ENCODE measurements around the gene RAB30. TPM values are rescaled to one million over a fixed set of nuclear protein-coding genes. Genes with fewer than 3 reads are reported as not detected.

Gene RAB30
- total RNA-seq, 1 experiment from 2014 or later = 6.2 TPM

GRCh38 chr11:83002053-83002452 is 69.6 kb downstream of the RAB30 start:
- Histone ChIP-seq H3K4me3 (ENCODE audit: insufficient read depth, low read depth, low read length) (no peak overlapping the region), H3K27me3 (ENCODE audit: control insufficient read depth, insufficient read depth, low read length) (no peaks in the 10 kb centered on the region), H3K36me3 (replicated peaks; ENCODE audit: control insufficient read depth, insufficient read depth, low read length) (no peaks in the 10 kb centered on the region)
- DNase-seq = no peak

- no peaks in the 10 kb centered on the region for H3K36me3 ChIP-seq (replicated peaks; ENCODE audit: control insufficient read depth, insufficient read depth, low read length)
- no peak overlapping the region for H3K4me3 ChIP-seq (ENCODE audit: insufficient read depth, low read depth, low read length)
- no peak for DNase-seq
- no peaks in the 10 kb centered on the region for H3K27me3 ChIP-seq (ENCODE audit: control insufficient read depth, insufficient read depth, low read length)
Measured at GRCh38 chr11:83000381-83000780, 71.3 kb downstream of the RAB30 start.

GRCh38 chr11:82999232-82999631 is 72.5 kb downstream of the RAB30 start:
- no peak for DNase-seq

GRCh38 chr11:82998697-82999096 is 73.0 kb downstream of the RAB30 start:
- no peaks in the 10 kb centered on the region for H3K27me3 ChIP-seq (ENCODE audit: control insufficient read depth, insufficient read depth, low read length)
- H3K4me3 ChIP-seq (ENCODE audit: insufficient read depth, low read depth, low read length) = no peak overlapping the region
- DNase-seq = no peak
- no peaks in the 10 kb centered on the region for H3K36me3 ChIP-seq (replicated peaks; ENCODE audit: control insufficient read depth, insufficient read depth, low read length)

More at GRCh38 chr11:82999232-82999631, 72.5 kb downstream of the RAB30 start:
- no peaks in the 10 kb centered on the region for H3K36me3 ChIP-seq (replicated peaks; ENCODE audit: control insufficient read depth, insufficient read depth, low read length)
- no peaks in the 10 kb centered on the region for H3K27me3 ChIP-seq (ENCODE audit: control insufficient read depth, insufficient read depth, low read length)
- no peak overlapping the region for H3K4me3 ChIP-seq (ENCODE audit: insufficient read depth, low read depth, low read length)

GRCh38 chr11:82996966-82997606 is 74.6 kb downstream of the RAB30 start:
- H3K27me3 ChIP-seq (ENCODE audit: control insufficient read depth, insufficient read depth, low read length) = no peaks in the 10 kb centered on the region
- no peak overlapping the region for H3K4me3 ChIP-seq (ENCODE audit: insufficient read depth, low read depth, low read length)
- H3K36me3 ChIP-seq (replicated peaks; ENCODE audit: control insufficient read depth, insufficient read depth, low read length) = no peaks in the 10 kb centered on the region
- no peak for DNase-seq

- no peak for DNase-seq
- no peak overlapping the region for H3K4me3 ChIP-seq (ENCODE audit: insufficient read depth, low read depth, low read length)
- no peaks in the 10 kb centered on the region for H3K36me3 ChIP-seq (replicated peaks; ENCODE audit: control insufficient read depth, insufficient read depth, low read length)
- H3K27me3 ChIP-seq (ENCODE audit: control insufficient read depth, insufficient read depth, low read length) = no peaks in the 10 kb centered on the region
Measured at GRCh38 chr11:82995754-82996398, 75.8 kb downstream of the RAB30 start.

GRCh38 chr11:82995235-82995634 is 76.5 kb downstream of the RAB30 start:
- H3K27me3 ChIP-seq (ENCODE audit: control insufficient read depth, insufficient read depth, low read length) = no peaks in the 10 kb centered on the region

GRCh38 chr11:82994604-82995230 is 77.0 kb downstream of the RAB30 start:
- H3K27me3 ChIP-seq (ENCODE audit: control insufficient read depth, insufficient read depth, low read length) = no peaks in the 10 kb centered on the region
- no peak for DNase-seq
- H3K4me3 ChIP-seq (ENCODE audit: insufficient read depth, low read depth, low read length) = no peak overlapping the region
- no peaks in the 10 kb centered on the region for H3K36me3 ChIP-seq (replicated peaks; ENCODE audit: control insufficient read depth, insufficient read depth, low read length)

More at GRCh38 chr11:82995235-82995634, 76.5 kb downstream of the RAB30 start:
- no peak for DNase-seq
- Histone ChIP-seq H3K36me3 (replicated peaks; ENCODE audit: control insufficient read depth, insufficient read depth, low read length) (no peaks in the 10 kb centered on the region), H3K4me3 (ENCODE audit: insufficient read depth, low read depth, low read length) (no peak overlapping the region)

- no peak overlapping the region for H3K4me3 ChIP-seq (ENCODE audit: insufficient read depth, low read depth, low read length)
- H3K36me3 ChIP-seq (replicated peaks; ENCODE audit: control insufficient read depth, insufficient read depth, low read length) = no peaks in the 10 kb centered on the region
- no peaks in the 10 kb centered on the region for H3K27me3 ChIP-seq (ENCODE audit: control insufficient read depth, insufficient read depth, low read length)
- DNase-seq = no peak
Measured at GRCh38 chr11:82992223-82992622, 79.5 kb downstream of the RAB30 start.

GRCh38 chr11:82989628-82990404 is 81.9 kb downstream of the RAB30 start:
- no peak for DNase-seq
- H3K36me3 ChIP-seq (replicated peaks; ENCODE audit: control insufficient read depth, insufficient read depth, low read length) = no peaks in the 10 kb centered on the region
- no peaks in the 10 kb centered on the region for H3K27me3 ChIP-seq (ENCODE audit: control insufficient read depth, insufficient read depth, low read length)

GRCh38 chr11:82988936-82989627 is 82.6 kb downstream of the RAB30 start:
- DNase-seq = no peak
- Histone ChIP-seq H3K36me3 (replicated peaks; ENCODE audit: control insufficient read depth, insufficient read depth, low read length) (no peaks in the 10 kb centered on the region), H3K4me3 (ENCODE audit: insufficient read depth, low read depth, low read length) (no peak overlapping the region), H3K27me3 (ENCODE audit: control insufficient read depth, insufficient read depth, low read length) (no peaks in the 10 kb centered on the region)

More at GRCh38 chr11:82989628-82990404, 81.9 kb downstream of the RAB30 start:
- H3K4me3 ChIP-seq (ENCODE audit: insufficient read depth, low read depth, low read length) = no peak overlapping the region

- Histone ChIP-seq H3K36me3 (replicated peaks; ENCODE audit: control insufficient read depth, insufficient read depth, low read length) (no peaks in the 10 kb centered on the region), H3K4me3 (ENCODE audit: insufficient read depth, low read depth, low read length) (no peak overlapping the region)
- DNase-seq = no peak
Measured at GRCh38 chr11:82987997-82988396, 83.7 kb downstream of the RAB30 start.

GRCh38 chr11:82986446-82986845 is 85.3 kb downstream of the RAB30 start:
- H3K4me3 ChIP-seq (ENCODE audit: insufficient read depth, low read depth, low read length) = no peak overlapping the region
- no peaks in the 10 kb centered on the region for H3K27me3 ChIP-seq (ENCODE audit: control insufficient read depth, insufficient read depth, low read length)
- H3K36me3 ChIP-seq (replicated peaks; ENCODE audit: control insufficient read depth, insufficient read depth, low read length) = no peaks in the 10 kb centered on the region; the same call in 1 of the 2 replicates
- no peak for DNase-seq

More at GRCh38 chr11:82987997-82988396, 83.7 kb downstream of the RAB30 start:
- H3K27me3 ChIP-seq (ENCODE audit: control insufficient read depth, insufficient read depth, low read length) = no peaks in the 10 kb centered on the region

- Histone ChIP-seq H3K36me3 (replicated peaks; ENCODE audit: control insufficient read depth, insufficient read depth, low read length) (no peaks in the 10 kb centered on the region; the same call in 1 of the 2 replicates), H3K4me3 (ENCODE audit: insufficient read depth, low read depth, low read length) (no peak overlapping the region), H3K27me3 (ENCODE audit: control insufficient read depth, insufficient read depth, low read length) (no peaks in the 10 kb centered on the region)
- DNase-seq = no peak
Measured at GRCh38 chr11:82981852-82982251, 89.8 kb downstream of the RAB30 start.

Measured in H7 (cell line).